ENCODE data around the gene KCNA4. TPM values are rescaled to one million over a fixed set of nuclear protein-coding genes. Genes with fewer than 3 reads are reported as not detected.
"Not testable (repeated sequence)": the region's sequence is repeated elsewhere in the genome, so short reads cannot be mapped to it uniquely, and the experiment has no call there.

The KCNA4 gene
- total RNA-seq, 1 donor from 2014 or later, result not detected

- intact Hi-C loops (cut with micrococcal nuclease), result no loop called here
These were observed 15.7 kb downstream of the KCNA4 start for GRCh38 chr11:30000986-30001750.

- intact Hi-C loops (cut with micrococcal nuclease), result no loop called here
These were observed 20.8 kb downstream of the KCNA4 start for GRCh38 chr11:29996016-29996415.

GRCh38 chr11:29989174-29989970 lies 27.5 kb downstream of the KCNA4 start:
- intact Hi-C loops (cut with micrococcal nuclease), result no loop called here

DNA sequence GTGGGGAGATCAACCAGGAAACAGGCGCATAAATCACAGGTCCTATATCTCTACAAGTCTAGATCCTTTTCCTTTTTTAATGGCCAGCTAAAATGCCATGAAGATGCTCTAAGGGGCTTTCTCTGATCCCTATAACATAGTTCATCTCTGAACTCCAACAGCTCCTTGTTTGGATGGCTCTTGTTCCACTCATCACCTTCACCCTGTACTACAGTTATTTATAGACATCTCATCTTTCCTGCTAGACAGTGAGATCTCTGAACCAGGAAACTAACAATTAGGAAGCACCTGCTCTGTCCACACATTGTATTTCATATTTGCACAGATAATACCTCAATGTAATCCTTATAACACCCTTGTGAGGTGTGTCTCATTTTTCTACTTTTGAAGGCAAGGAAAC lies 31.6 kb downstream of the KCNA4 start:
- intact Hi-C loops (cut with micrococcal nuclease), result no loop called here

DNA sequence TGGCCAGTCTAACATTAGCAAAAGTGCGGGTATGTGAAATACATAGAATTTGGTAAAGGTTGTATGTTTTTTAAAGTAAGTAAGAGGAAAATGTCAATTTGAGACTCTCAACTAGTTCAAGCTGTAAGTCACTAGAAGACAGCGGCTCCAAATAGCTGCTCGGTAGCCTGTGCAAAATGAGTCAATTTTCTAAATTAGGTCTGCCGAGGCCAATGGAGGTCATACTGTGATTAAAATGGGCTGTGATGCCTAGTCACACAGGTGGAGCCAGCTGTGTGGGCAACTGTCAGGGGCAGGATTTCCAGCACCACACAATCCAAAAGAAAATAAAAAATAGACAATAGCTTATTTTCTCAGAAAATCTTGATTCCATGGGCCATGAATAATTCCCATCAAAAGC lies 32.3 kb downstream of the KCNA4 start:
- intact Hi-C loops (cut with micrococcal nuclease), result no loop called here

- intact Hi-C loops (cut with micrococcal nuclease), result no loop called here
These were observed 38.3 kb downstream of the KCNA4 start for GRCh38 chr11:29978549-29978948.

GRCh38 chr11:29975580-29975979 lies 41.2 kb downstream of the KCNA4 start:
- intact Hi-C loops (cut with micrococcal nuclease), result not testable (repeated sequence)

GRCh38 chr11:29963796-29964195 lies 53.0 kb downstream of the KCNA4 start:
- intact Hi-C loops (cut with micrococcal nuclease), result no loop called here

GRCh38 chr11:29963036-29963435 lies 53.8 kb downstream of the KCNA4 start:
- intact Hi-C loops (cut with micrococcal nuclease), result no loop called here

DNA sequence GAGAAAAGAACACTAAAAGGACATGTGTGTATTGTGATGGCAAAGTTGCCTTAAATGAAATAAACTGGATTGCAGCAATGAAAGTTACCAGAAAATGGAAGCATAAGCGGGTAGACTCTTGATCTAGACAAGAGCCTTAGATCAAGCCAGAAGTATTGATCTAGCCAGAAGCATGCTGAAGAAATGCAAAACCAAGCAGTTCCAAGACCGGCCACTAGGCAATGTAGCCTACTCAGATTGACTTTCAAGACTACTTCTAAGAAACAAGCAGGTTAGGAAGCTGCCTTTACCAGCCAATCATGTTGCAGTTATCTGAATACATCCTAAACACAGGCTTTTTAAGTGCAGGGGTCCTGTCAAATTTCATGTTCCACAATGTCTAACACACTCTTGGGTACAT lies 54.6 kb downstream of the KCNA4 start:
- intact Hi-C loops (cut with micrococcal nuclease), result no loop called here

Other genes with a start within 250 kb of the KCNA4 start
- not detected in 2 replicates for gene FSHB, start 214.0 kb upstream of the KCNA4 start, total RNA-seq

Data from T-helper 2 cell treated with Interferon-gamma antibody and Interleukin-4, amounts not matched to agents 100 ng/mL and 5 ng/mL, for 36 hours (primary cell).